Ovary (tissue), 9 donors: ENCODE results near the gene FCN1. TPM values are rescaled to one million over a fixed set of nuclear protein-coding genes. Genes with fewer than 3 reads are reported as not detected.

Source experiments
- DNase-seq, 5 donors: peaks; one replicate each; pipeline ENCODE4 v3.0.0-alpha.2; 2019 to 2020
- H3K27ac ChIP-seq, 2 donors: fragments of 200-600 bp; one replicate each; pipeline versions ENCODE4 v1.5.1 to v1.8.0; 2019 to 2022
- H3K27me3 ChIP-seq: fragments of 200-600 bp; one replicate; pipeline ENCODE4 v1.8.0; 2022
- H3K36me3 ChIP-seq: fragments of 200-600 bp; sonication (generic); one replicate; pipeline ENCODE4 v1.5.1; 2019
- H3K4me1 ChIP-seq: one replicate; pipeline ENCODE4 v1.8.1; 2013; ENCODE audit warnings: mild to moderate bottlenecking, moderate library complexity; ENCODE audit not compliant: insufficient read depth
- H3K4me3 ChIP-seq: fragments of 200-600 bp; sonication (generic); one replicate; pipeline ENCODE4 v1.5.1; 2017
- H3K9me3 ChIP-seq, 2 donors: fragments of 200-600 bp in 1 of 2; sonication (generic) in 1 of 2; one replicate each; pipeline versions ENCODE4 v1.5.1 to v1.8.1; 2013 to 2019; ENCODE audit warnings: mild to moderate bottlenecking in 1 of 2, moderate library complexity in 1 of 2
- CTCF ChIP-seq, 3 donors: fragments of 450-650 bp in 2 of 3; fragments of 200-600 bp in 1 of 3; IDR thresholded peaks; one replicate each; pipeline versions ENCODE4 v1.5.1 to v1.8.0; 2016 to 2022; ENCODE audit warnings: antibody characterized with exemption in 3 of 3, mild to moderate bottlenecking in 1 of 3
- EP300 ChIP-seq: sonication (generic); formaldehyde crosslinking; IDR thresholded peaks from one replicate; pipeline ENCODE4 v1.6.1; 2017; ENCODE audit warnings: antibody characterized with exemption
- POLR2A ChIP-seq: fragments of 450-650 bp; IDR thresholded peaks from one replicate; pipeline ENCODE4 v1.6.1; 2017; ENCODE audit warnings: antibody characterized with exemption, mild to moderate bottlenecking, moderate library complexity
- WGBS, 3 donors: extraction: QIAGEN DNeasy Blood & Tissue Kit in 1 of 3; methylation state at CpG; one replicate each; pipeline versions ENCODE4 v1.1.5 to v1.1.7; 2013 to 2017; 5-methylcytosine and 5-hydroxymethylcytosine counted together
- intact Hi-C, 4 donors: fragments of 100-400 bp; cut with DNase I; formaldehyde crosslinking; loops; one replicate each; pipeline versions ENCODE4 v1.11.0 to v1.15.1; 2022 to 2023
- polyA plus RNA-seq, 2 donors: library from polyadenylated mRNA; stranded (reverse); fragments of 200-250 nt in 1 of 2; fragments of 350-450 nt in 1 of 2; fragmentation: Illumina TruSeq in 1 of 2; extraction: RNeasy Lipid Tissue Mini Kit (QIAGEN cat#74804) in 1 of 2; gene quantifications; one replicate each; pipeline ENCODE4 v1.2.3, GENCODE V29; 2013 to 2014
- total RNA-seq, 7 donors: library from RNA; depleted of rRNA in 2 of 7; stranded (reverse); fragments of >200 nt in 2 of 7; fragmentation: NEBNext Ultra II Directional in 3 of 7; extraction: Animal tissue kit (Norgen Biotek cat#: 25700) in 3 of 7; gene quantifications; one replicate each; pipeline versions ENCODE4 v1.1.0 to v1.2.4, GENCODE V29; 2016 to 2023
- donor health status: DM: no; HTN: no; CAD: no; lungs with moderate emphysema.
- donor health status: DM: no; HTN: no; CAD: no.
- donor health status: Bipolar disorder and iron deficiency.
- donor health status: DM: yes; HTN: yes; CAD: no.
- donor health status: DM: no; HTN: no; CAD: no.
- donor health status: DM: yes; HTN: yes; CAD: no.

The FCN1 gene
- total and polyA plus RNA-seq, 9 donors, result 0.43 to 5.0 (median 1.9) TPM; not detected in 2

- H3K27ac ChIP-seq, result no peak overlapping the region
- intact Hi-C loops, result no loop called here
These were observed 22.1 kb upstream of the FCN1 start for GRCh38 chr9:134939836-134940235.

GRCh38 chr9:134939080-134939733 is 21.5 kb upstream of the FCN1 start:
- WGBS, 3 donors, result 90 to 96% (median 91%) methylated on average over 15 to 16 of the region's 16 CpGs
- intact Hi-C loops, result no loop called here
- H3K4me1 ChIP-seq, result peaks cover 13% of the 10 kb centered on the region
- H3K36me3 ChIP-seq, result no peaks in the 10 kb centered on the region
- DNase-seq, result no peak
- H3K27me3 ChIP-seq, result no peaks in the 10 kb centered on the region
- no peak overlapping the region for H3K4me3 ChIP-seq
- H3K27ac ChIP-seq, result no peak overlapping the region
- no peak for TF ChIP-seq CTCF (IDR thresholded peaks at IDR 0.05)
- H3K9me3 ChIP-seq, result no peaks in the 10 kb centered on the region

More at GRCh38 chr9:134939836-134940235, 22.1 kb upstream of the FCN1 start:
- H3K4me1 ChIP-seq, result peaks cover 15% of the 10 kb centered on the region
- WGBS, 3 donors, result 84 to 88% (median 88%) methylated on average over 11 of the region's 11 CpGs
- no peaks in the 10 kb centered on the region for H3K27me3 ChIP-seq
- TF ChIP-seq CTCF (IDR thresholded peaks at IDR 0.05), result no peak
- TF ChIP-seq POLR2A, result no peak
- TF ChIP-seq EP300, result no peak
- H3K4me3 ChIP-seq, result no peak overlapping the region
- H3K9me3 ChIP-seq, result no peaks in the 10 kb centered on the region
- no peak for DNase-seq
- H3K36me3 ChIP-seq, result no peaks in the 10 kb centered on the region

GRCh38 chr9:134938346-134939079 is 20.8 kb upstream of the FCN1 start:
- WGBS, 3 donors, result 85 to 89% (median 87%) methylated on average over 21 of the region's 21 CpGs
- TF ChIP-seq EP300, result no peak

GRCh38 chr9:134937566-134938345 is 20.0 kb upstream of the FCN1 start:
- 66 to 76% (median 68%) methylated on average over 11 of the region's 11 CpGs for WGBS, 3 donors
- intact Hi-C loops, result no loop called here
- DNase-seq, result no peak

More at GRCh38 chr9:134938346-134939079, 20.8 kb upstream of the FCN1 start:
- DNase-seq, result no peak
- Histone ChIP-seq H3K36me3 (no peaks in the 10 kb centered on the region), H3K27me3 (no peaks in the 10 kb centered on the region), H3K4me3 (no peak overlapping the region), H3K4me1 (peaks cover 10% of the 10 kb centered on the region), H3K27ac (no peak overlapping the region), H3K9me3 (no peaks in the 10 kb centered on the region)
- intact Hi-C loops, result no loop called here

More at GRCh38 chr9:134937566-134938345, 20.0 kb upstream of the FCN1 start:
- H3K36me3 ChIP-seq, result no peaks in the 10 kb centered on the region
- no peaks in the 10 kb centered on the region for H3K27me3 ChIP-seq
- H3K4me3 ChIP-seq, result no peak overlapping the region
- TF ChIP-seq CTCF (IDR thresholded peaks at IDR 0.05) (no peak), EP300 (no peak), POLR2A (no peak)
- H3K27ac ChIP-seq, result no peak overlapping the region
- peaks cover 12% of the 10 kb centered on the region for H3K4me1 ChIP-seq
- H3K9me3 ChIP-seq, result no peaks in the 10 kb centered on the region
